Panc1 (cell line): ENCODE measurements around the gene PLEKHA7. TPM values are rescaled to one million over a fixed set of nuclear protein-coding genes. Genes with fewer than 3 reads are reported as not detected.

Source experiments
- ATAC-seq: fragments of 200-7000 bp; cut with Tn5 transposase; 2 replicates; pipeline ENCODE4 v1.9.1; 2020; ENCODE audit warnings: mild to moderate bottlenecking, moderate library complexity
- BruUV-seq: library from RNA; stranded (reverse); fragments of 400-500 nt; replicated peaks from 2 replicates; lab custom pipeline; 2021; lab: Mats Ljungman, UMichigan
- CTCF ChIA-PET: fragments of 300-600 bp; sonication (Branson Sonifier 250); formaldehyde crosslinking; loops from one replicate; lab custom pipeline; 2022; ENCODE audit warnings: antibody characterized with exemption; lab: Charles Lee
- POLR2A ChIA-PET: fragments of 300-600 bp; sonication (Branson Sonifier 250); formaldehyde crosslinking; loops from one replicate; lab custom pipeline; 2022; ENCODE audit warnings: antibody characterized with exemption; lab: Charles Lee
- DNase-seq: peaks from one replicate; pipeline ENCODE4 v3.0.0-alpha.2; 2010; ENCODE audit warnings: low read depth, low spot score
- H3K27ac ChIP-seq: 2 replicates; pipeline ENCODE4 v1.5.1; 2011; ENCODE audit warnings: mild to moderate bottlenecking, low read length, inconsistent platforms
- H3K27me3 ChIP-seq: fragments of 200-500 bp; sonication (Bioruptor generic); 2 replicates; pipeline ENCODE4 v1.6.0; 2014; ENCODE audit warnings: low read length, inconsistent platforms; ENCODE audit not compliant: control insufficient read depth, insufficient read depth
- H3K36me3 ChIP-seq: fragments of 200-500 bp; sonication (Bioruptor generic); 2 replicates; pipeline ENCODE4 v1.5.1; 2014; ENCODE audit warnings: inconsistent platforms, mild to moderate bottlenecking, low read length, moderate library complexity; ENCODE audit not compliant: control insufficient read depth, insufficient read depth
- H3K4me1 ChIP-seq: 2 replicates; pipeline ENCODE4 v1.5.1; 2011; ENCODE audit warnings: inconsistent platforms, mild to moderate bottlenecking, low read length, moderate library complexity; ENCODE audit not compliant: control insufficient read depth, insufficient read depth
- H3K4me3 ChIP-seq, 2 experiments: 2 replicates each; pipeline ENCODE4 v1.5.1; 2011 to 2012; ENCODE audit warnings: low read depth in 2 of 2, low read length in 2 of 2, mild to moderate bottlenecking in 2 of 2, inconsistent platforms in 1 of 2, moderate library complexity in 1 of 2
- H3K9me3 ChIP-seq: fragments of 200-500 bp; sonication (Bioruptor generic); 2 replicates; pipeline ENCODE4 v1.5.1; 2014; ENCODE audit warnings: low read depth, mild to moderate bottlenecking, inconsistent platforms, low read length, moderate library complexity; ENCODE audit not compliant: control insufficient read depth, insufficient read depth
- CTCF ChIP-seq: fragments of 450-650 bp; IDR thresholded peaks from 2 replicates; pipeline ENCODE4 v1.5.1; 2017; ENCODE audit warnings: mild to moderate bottlenecking
- POLR2AphosphoS5 ChIP-seq: IDR thresholded peaks from 2 replicates; pipeline ENCODE4 v1.6.1; 2012; ENCODE audit warnings: mild to moderate bottlenecking, low read depth, low read length, moderate library complexity
- REST ChIP-seq, 2 experiments: IDR thresholded peaks; 2 replicates each; pipeline ENCODE4 v1.6.1; 2011 to 2012; ENCODE audit warnings: low read depth in 2 of 2, control low read depth in 1 of 2, low read length in 1 of 2, mild to moderate bottlenecking in 1 of 2, moderate library complexity in 1 of 2; ENCODE audit not compliant: insufficient read depth in 1 of 2
- in situ Hi-C: cut with HindIII; loops from 2 replicates; pipeline ENCODE4 v1.10.0; 2016; ENCODE audit warnings: low sequenced_read_pairs, low pct_unique_long_range_greater_than_20kb
- intact Hi-C: fragments of 100-400 bp; cut with micrococcal nuclease; formaldehyde crosslinking; loops from one replicate; pipeline ENCODE4 v1.10.0; 2022; ENCODE audit not compliant: unreplicated experiment
- total RNA-seq: library from RNA; stranded (reverse); gene quantifications from one replicate; pipeline ENCODE4 v1.2.1, GENCODE V29; 2021; ENCODE audit not compliant: unreplicated experiment

Gene PLEKHA7
- total RNA-seq, 1 experiment from 2014 or later: 11.6 TPM

GRCh38 chr11:16776711-16777612, 237.3 kb downstream of the PLEKHA7 start:
- POLR2A ChIA-PET: no interaction called here
- intact Hi-C loops (no loop called here), in situ Hi-C loops (no loop called here)
- H3K4me3 ChIP-seq: no peak overlapping the region
- H3K36me3 ChIP-seq: no peaks in the 10 kb centered on the region
- DNase-seq (no peak), ATAC-seq (no peak)
- H3K4me1 ChIP-seq: no peaks in the 10 kb centered on the region
- no peak for TF ChIP-seq REST (IDR thresholded peaks at IDR 0.05; ENCODE audit: insufficient read depth in 1 of 2, low read depth in 2 of 2, low read length in 1 of 2)
- no peak for TF ChIP-seq POLR2AphosphoS5
- TF ChIP-seq CTCF: no peak
- H3K27me3 ChIP-seq: no peaks in the 10 kb centered on the region; the same call in 1 of the 2 replicates
- CTCF ChIA-PET: no interaction called here
- BruUV-seq: no TSS peak
- no peaks in the 10 kb centered on the region for H3K9me3 ChIP-seq
- no peak overlapping the region for H3K27ac ChIP-seq

- DNase-seq: no peak
Observed at GRCh38 chr11:16775614-16776283, 238.5 kb downstream of the PLEKHA7 start.

More at GRCh38 chr11:16775614-16776283, 238.5 kb downstream of the PLEKHA7 start:
- ATAC-seq: no peak
- intact Hi-C loops: no loop called here
- no peaks in the 10 kb centered on the region for H3K36me3 ChIP-seq
- in situ Hi-C loops: no loop called here
- no peak overlapping the region for H3K27ac ChIP-seq
- TF ChIP-seq POLR2AphosphoS5: no peak
- no TSS peak for BruUV-seq
- no peak overlapping the region for H3K4me3 ChIP-seq
- no peaks in the 10 kb centered on the region for H3K4me1 ChIP-seq
- ChIA-PET POLR2A (no interaction called here), CTCF (no interaction called here)
- H3K27me3 ChIP-seq: no peaks in the 10 kb centered on the region; the same call in 1 of the 2 replicates
- no peaks in the 10 kb centered on the region for H3K9me3 ChIP-seq
